ENCODE data around the gene LTN1.

DNA sequence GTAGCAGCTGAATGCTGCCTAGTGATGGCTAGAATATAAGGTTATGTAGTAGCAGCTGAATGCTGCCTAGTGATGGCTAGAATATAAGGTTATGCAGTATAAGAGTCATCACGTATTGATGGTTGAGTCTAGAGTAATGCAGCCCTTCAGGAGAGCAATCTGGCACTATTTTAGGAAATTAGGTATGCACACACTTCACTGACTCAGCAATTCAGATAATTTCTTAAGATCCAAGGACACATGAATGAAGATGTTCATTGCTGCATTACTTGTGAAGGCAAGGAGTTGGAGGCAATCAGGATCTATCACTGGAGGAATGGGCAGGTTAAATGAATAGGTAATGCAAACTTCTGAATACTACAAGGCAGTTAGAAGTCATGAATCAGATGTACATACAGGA lies 13.6 kb downstream of the LTN1 start:
- no peak for TF ChIP-seq POLR2A (IDR thresholded peaks at IDR 0.05)
- TF ChIP-seq, protein P1, sequence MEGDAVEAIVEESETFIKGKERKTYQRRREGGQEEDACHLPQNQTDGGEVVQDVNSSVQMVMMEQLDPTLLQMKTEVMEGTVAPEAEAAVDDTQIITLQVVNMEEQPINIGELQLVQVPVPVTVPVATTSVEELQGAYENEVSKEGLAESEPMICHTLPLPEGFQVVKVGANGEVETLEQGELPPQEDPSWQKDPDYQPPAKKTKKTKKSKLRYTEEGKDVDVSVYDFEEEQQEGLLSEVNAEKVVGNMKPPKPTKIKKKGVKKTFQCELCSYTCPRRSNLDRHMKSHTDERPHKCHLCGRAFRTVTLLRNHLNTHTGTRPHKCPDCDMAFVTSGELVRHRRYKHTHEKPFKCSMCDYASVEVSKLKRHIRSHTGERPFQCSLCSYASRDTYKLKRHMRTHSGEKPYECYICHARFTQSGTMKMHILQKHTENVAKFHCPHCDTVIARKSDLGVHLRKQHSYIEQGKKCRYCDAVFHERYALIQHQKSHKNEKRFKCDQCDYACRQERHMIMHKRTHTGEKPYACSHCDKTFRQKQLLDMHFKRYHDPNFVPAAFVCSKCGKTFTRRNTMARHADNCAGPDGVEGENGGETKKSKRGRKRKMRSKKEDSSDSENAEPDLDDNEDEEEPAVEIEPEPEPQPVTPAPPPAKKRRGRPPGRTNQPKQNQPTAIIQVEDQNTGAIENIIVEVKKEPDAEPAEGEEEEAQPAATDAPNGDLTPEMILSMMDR (IDR thresholded peaks at IDR 0.05): no peak
